Cortex of kidney (tissue), 1 donor: ENCODE measurements around the gene EIF2S2.

Experiments
- DNase-seq: peaks from one replicate; lab custom pipeline; 2025; lab: John Stamatoyannopoulos, UW

Gene EIF2S2

DNA sequence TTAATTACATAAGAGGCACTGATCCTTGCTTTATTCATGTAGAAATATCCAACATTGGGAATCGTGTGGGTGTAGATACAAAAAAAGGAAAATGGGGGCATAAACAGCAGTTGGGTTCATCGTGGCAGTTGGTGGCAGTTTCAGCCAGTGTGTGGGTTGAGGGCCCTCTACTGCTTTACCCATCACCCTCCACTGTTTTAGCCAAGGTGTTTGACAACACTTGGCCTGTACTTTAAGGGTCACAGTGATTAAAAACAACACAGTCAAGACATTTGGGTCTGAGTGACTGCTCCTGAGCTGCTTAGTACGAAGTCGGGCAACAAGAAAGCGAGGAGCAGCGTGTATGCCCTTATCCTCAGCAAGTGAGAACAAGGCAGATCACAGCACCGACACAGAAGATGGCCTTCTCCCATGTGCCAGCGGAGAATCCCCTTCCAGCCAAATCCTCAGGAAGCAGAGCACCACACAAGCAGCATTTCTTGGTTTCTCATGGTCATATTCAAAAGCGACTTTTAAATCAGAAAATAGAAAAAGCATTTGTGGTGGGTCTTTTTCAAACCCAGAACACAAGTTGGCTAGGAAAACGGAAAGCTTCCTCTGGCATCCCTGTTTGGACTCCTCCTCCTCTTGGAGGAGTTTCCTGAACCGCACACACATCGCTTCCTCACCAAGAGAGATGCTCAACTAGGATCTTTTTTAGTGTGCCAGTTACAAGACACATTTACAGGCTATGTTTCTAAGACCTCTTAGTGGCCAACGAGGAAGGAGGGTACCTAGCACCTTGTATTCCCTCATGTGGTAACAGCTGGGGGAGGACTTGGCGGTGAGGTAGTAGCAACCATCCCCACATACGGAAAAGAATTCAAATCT is 23.5 kb downstream of the EIF2S2 start:
- no peak for DNase-seq

DNA sequence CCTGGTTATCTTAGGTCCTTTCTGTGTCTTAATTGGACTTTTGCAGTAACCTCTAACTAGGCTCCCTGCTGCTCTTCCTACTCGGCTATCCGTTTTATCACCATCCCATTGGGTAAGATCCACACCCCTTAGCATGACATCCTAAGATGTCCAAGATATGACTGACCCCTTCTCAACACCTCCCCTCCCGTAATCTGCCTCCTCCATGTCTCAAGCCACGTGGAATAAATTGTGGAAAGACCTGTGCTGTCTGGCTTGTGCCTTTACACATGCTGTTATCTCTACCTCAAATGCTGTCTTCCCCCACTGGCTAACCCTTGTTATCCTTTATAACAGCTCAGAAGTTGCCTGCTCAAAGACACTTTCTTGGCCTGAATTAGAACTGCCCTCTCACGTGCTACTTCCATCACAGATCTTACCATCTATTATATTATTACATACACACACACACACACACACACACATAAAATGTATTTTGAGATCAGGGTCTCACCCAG is 26.5 kb downstream of the EIF2S2 start:
- no peak for DNase-seq

DNA sequence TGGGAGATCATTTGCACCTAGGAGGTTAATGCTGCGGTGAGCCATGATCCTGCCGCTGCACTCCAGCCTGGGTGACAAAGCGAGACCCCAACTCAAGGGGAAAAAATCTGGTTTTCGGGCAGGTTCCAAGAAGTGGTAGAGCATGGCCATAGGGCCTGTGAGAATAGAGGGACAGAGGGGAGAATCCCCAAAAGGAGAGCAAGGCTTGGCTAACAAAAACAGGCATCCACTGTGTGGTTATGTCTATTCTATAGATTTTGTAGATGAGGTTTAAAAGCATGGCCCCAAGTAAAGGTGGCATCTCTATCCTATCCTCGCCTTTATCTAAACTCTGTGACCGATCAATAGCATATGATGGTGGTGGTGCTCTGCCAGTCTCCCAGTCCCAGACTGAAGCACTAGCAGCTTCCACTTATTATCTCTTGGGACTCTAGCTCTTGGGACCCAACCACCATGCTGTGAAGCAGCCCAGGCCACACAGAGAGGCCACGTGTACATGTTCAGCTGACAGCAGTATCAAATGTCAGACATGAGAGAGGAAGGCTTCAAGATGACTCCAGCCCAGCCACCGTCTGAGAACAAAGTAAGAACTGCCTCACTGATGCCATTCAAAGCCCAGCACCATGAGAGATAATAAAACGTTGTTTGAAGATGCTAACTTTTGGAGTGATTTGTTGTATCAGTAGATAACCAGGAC is 27.7 kb downstream of the EIF2S2 start:
- DNase-seq, result no peak

- DNase-seq, result no peak
These were observed 28.3 kb downstream of the EIF2S2 start for GRCh38 chr20:34083781-34084180.

DNA sequence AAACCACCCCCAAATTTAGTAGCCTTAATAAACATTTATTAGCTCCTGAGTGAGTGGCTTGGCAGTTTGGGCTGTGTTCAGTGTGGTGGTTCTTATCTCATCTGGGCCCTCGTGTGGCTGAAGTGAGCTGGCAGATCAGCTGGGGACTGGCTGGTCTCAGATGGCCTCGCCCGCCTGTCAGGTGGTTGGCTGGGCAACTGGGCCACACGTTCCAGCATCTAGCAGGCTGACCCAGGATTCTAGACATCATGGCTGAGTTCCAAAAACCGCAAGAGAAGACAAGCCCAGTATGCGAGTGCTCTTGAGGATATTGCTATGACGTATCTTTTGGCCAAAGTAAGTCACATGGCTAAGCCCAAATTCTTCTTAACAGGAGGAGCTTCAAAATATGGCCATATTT is 28.9 kb downstream of the EIF2S2 start:
- DNase-seq, result no peak

DNA sequence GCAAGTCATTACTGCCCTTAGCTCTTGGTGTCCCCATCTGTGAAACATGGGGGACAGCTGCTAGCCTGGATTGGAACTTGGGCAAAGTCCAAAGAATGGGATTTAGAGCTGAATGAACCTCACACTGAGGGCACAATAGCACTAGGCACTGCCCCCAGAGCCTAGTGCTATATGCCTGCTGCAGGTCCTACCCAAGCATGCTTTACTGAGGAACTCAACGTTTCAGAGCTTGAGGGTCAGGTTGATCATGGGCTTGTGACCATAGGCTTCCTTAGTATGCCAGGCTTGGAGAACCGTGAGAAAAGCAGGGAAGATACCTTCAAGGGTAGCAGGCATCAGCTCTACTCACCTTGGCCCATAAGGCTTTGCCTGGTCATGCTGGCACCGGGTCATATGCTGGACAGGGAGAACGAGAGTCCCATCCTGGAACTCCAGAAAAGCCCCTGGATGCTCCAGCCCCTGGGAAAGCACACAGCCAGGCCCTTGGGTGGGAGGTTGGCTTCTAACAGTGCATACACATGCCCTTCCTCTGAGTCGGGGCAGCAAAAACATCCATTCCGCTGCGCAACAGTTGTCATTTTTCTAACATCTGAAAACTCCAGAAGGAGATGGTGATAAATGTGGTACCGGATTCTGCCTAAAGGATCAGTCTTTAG is 29.7 kb downstream of the EIF2S2 start:
- no peak for DNase-seq

DNA sequence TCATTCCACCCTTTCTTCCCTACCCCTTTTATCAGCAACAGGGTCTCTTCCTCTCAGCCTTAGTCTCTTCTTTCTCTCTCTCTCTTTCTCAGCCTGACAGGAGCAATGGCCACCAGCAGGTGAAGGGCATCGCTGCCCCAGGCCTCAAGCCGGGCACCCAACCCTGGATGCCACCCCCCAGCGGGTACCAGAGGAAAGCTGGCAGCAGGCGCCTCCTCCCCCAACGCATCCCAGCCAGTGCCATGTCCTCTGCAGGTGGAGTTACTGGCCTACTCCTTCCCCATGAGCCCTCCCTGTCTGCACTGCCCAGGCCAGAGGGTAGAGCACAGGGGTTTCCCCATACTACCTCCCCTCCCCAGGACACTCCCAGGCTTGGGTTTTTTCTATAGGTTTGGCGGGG is 32.2 kb downstream of the EIF2S2 start:
- no peak for DNase-seq

- no peak for DNase-seq
These were observed 33.5 kb downstream of the EIF2S2 start for GRCh38 chr20:34078540-34078939.

- no peak for DNase-seq
These were observed 35.1 kb downstream of the EIF2S2 start for GRCh38 chr20:34076952-34077351.

- no peak for DNase-seq
These were observed 36.4 kb downstream of the EIF2S2 start for GRCh38 chr20:34075647-34076046.

- no peak for DNase-seq
These were observed 37.8 kb downstream of the EIF2S2 start for GRCh38 chr20:34074101-34074760.

- no peak for DNase-seq
These were observed 39.3 kb downstream of the EIF2S2 start for GRCh38 chr20:34072778-34073177.

- DNase-seq, result no peak
These were observed 40.0 kb downstream of the EIF2S2 start for GRCh38 chr20:34072076-34072475.

DNA sequence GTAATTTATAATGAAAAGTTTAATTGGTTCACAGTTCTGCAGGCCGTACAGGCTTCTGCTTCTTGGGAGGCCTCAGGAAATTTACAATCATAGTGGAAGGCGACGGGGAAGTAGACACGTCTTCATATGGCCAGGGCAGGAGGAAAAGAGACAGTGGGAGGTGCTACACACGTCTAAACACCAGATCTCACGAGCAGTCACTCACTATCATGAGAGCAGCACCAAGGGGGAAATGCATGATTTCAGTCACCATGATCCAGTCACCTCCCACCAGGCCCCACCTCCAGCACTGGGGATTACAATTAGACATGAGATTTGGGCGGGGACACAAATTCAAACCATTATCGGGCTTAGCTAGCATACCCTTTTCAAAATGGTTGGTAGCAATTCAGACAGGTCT is 41.2 kb downstream of the EIF2S2 start:
- no peak for DNase-seq

GRCh38 chr20:34070079-34070439 is 42.0 kb downstream of the EIF2S2 start:
- no peak for DNase-seq

- DNase-seq, result no peak
These were observed 42.5 kb downstream of the EIF2S2 start for GRCh38 chr20:34069341-34070078.

GRCh38 chr20:34068001-34068400 is 44.0 kb downstream of the EIF2S2 start:
- no peak for DNase-seq

DNA sequence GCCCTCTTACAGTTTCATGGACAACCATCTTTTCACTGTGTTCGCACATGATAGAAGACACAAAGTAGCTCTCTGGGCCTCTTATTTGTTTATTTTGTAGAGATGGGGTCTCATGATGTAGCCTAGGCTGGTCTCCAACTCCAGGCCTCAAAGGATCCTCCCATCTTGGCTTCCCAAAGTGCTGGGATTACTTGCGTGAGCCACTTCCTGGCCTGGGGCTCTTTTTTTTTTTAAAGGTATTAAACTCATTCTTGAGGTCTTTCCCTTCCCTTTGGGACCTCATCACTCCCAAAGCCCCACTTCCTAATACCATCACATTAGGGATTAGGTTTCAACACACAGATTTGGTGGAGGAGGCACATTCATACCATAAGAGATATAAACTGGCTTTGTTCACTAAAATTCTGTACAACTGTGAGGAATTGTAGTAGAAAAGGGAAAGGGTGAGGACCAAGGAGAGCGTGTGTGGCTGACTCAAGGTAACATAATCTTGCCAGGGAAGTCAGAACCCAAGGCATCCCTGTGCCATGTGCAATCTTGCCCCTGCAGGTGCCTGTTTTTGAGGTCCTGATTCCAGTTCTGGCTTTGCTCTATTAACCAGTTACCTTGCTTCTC is 45.5 kb downstream of the EIF2S2 start:
- DNase-seq, result no peak

DNA sequence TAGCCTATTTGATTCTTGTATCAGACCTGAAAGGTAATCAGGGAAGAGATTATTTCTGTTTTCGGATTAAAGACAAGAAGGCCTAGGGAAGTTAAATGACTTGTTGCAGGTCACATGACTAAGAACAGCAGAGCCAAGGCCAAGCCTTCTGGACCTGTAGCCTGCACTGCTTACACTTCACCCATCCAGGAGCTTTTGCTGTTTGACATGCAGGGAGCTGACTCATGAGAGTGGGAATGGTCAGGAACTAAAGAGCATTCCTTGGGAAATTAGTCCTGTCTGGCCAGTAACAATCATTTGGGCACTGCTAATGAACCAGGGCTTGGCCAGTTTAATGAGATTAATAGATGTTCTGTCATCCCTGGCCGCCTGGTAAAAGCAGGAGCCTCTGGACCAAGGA is 46.8 kb downstream of the EIF2S2 start:
- DNase-seq, result no peak

GRCh38 chr20:34064286-34064685 is 47.8 kb downstream of the EIF2S2 start:
- DNase-seq, result no peak
